A549 treated with RU486 at 1 μM for 4 hours (cell line): ENCODE results near the gene DSTN. TPM values are rescaled to one million over a fixed set of nuclear protein-coding genes. Genes with fewer than 3 reads are reported as not detected.

Experiments
- total RNA-seq: library from RNA; stranded (reverse); fragments of 200-300 nt; extraction: Qiagen RNA extraction; gene quantifications from 5 replicates; pipeline ENCODE4 v1.2.3, GENCODE V29; 2022; ENCODE audit warnings: low read depth

DSTN gene
- 431 to 919 TPM (median 699 TPM) in 5 replicates for total RNA-seq

DNA sequence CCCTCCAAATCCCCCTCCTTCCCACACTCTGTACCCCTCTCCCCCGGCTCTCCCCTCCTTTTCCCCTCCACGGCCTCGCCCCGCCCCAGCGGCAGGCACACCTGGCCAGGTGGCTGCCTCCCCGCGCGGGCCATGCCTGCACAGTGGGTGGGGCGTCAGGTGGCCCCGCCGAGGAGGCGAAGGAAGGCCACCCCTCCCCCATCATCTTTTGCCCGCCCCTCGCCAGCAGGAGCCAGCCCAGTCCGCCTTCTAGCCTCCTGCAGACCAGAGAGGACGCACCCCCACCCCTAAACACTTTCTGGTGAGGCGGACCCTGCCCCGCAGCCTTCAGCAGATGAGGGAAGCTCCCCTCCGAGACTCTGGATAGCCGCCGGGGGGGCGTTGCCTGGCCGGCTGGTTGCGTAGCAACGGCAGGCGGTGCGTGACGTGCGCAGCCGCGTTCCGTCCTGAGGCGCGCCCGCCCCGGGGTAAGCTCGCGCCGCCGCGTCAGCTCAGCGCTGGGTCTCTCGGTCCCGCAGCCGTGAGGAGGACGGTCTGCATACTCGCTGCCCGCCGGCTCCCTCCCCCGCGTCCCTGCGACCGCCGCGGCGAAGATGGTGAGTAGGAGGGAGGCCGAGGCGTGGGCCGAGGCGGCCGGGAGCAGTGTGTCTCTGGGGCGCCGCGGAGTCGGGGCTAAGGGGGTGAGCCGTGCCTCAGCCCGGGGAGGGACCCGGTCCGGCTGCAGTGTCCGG lies at the start of gene DSTN:
Gene DSTN, plus strand, starts transcription at position 460 of the 731 bp plus-strand sequence. Its CDS starts 134 bp downstream, at position 594.

DNA sequence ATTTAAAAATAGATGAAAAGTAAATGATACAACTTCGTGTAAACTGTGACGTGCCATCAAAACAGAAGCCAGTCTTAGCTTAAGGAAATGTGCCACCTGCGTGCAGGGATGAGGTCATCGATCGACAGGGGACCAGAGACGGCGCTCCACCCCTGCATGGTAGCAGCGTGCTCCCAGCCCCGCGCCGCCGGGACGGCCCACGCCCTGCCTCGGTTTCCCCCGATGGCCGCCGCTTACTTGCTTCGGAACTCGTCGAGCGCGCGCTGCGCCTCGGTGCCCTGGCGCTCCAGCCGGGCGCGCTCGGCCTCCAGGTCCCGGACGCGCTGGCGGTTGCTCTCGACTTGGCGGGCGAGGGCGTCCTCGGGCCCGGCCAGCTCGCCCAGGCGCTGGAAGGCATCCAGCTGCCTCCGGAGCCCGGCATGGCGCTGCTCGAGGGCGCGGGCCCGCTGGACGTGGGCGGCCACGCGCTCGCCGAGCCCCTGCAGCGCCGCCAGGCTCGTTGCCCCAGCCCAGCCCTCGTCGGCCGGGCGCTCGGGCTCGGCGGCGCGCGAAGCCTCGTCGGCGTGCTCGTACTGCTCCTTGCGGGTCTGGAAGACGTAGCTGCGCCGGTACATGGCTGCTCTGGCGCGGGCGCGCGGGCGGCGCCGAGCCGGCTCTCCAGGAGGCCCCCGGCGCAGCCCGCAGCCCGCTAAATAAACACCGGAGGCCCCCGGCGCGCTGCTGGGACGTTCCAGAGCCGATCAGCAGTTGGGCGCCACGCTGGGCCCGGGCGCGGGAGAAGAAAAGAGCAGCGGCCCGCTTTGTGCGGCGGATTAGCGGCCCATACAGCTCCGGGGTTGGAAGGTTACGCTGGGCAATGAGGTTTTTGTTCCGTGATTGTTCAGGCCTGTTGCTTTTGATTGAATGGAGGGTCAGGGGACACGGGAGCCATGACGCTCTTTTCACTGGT lies 38.9 kb upstream of the DSTN start, which contains the start of gene BFSP1:
Gene BFSP1, minus strand, starts transcription at position 664 of the 949 bp plus-strand sequence. Its CDS starts 50 bp downstream, at position 614.

Other genes with a start within 250 kb of the DSTN start
- gene BFSP1, start 38.7 kb upstream of the DSTN start, total RNA-seq = 4.0 to 6.0 TPM (median 4.6 TPM) in 5 replicates
- gene RRBP1, start 112.2 kb downstream of the DSTN start, total RNA-seq = 89.5 to 102 TPM (median 101 TPM) in 5 replicates
- not detected in 5 replicates for gene BANF2, start 129.9 kb downstream of the DSTN start, total RNA-seq